ENCODE measurements around the gene PTPRT. TPM values are rescaled to one million over a fixed set of nuclear protein-coding genes. Genes with fewer than 3 reads are reported as not detected.

PTPRT gene
- total RNA-seq, 1 experiment from 2014 or later, result 0.13 TPM

GRCh38 chr20:42406826-42407225 lies 782.9 kb downstream of the PTPRT start:
- Histone ChIP-seq H4K5ac (ENCODE audit: insufficient read length, low read depth, low read length) (no peak overlapping the region), H3K79me2 (ENCODE audit: insufficient read depth, low read length) (no peaks in the 10 kb centered on the region), H2BK120ac (ENCODE audit: low read depth, low read length, poor library complexity, severe bottlenecking) (no peak overlapping the region), H2BK20ac (ENCODE audit: low read depth, low read length, poor library complexity, severe bottlenecking) (no peak overlapping the region), H3K18ac (ENCODE audit: insufficient read length, low read depth, low read length) (no peak overlapping the region), H4K20me1 (ENCODE audit: control insufficient read depth, insufficient read depth, insufficient read length) (no peaks in the 10 kb centered on the region), H2AFZ (ENCODE audit: low read length) (no peak overlapping the region), H3K27me3 (ENCODE audit: insufficient read depth, low read length) (no peaks in the 10 kb centered on the region), H2BK12ac (ENCODE audit: insufficient read length, low read depth, low read length) (no peak overlapping the region), H2AK5ac (ENCODE audit: insufficient read length, low read length) (no peak overlapping the region), H3K23me2 (ENCODE audit: insufficient read length, low read depth, low read length, poor library complexity, severe bottlenecking) (no peaks in the 10 kb centered on the region), H3K9ac (ENCODE audit: extremely low read depth, insufficient read length, low read length) (no peak overlapping the region), H4K8ac (replicated peaks; ENCODE audit: insufficient read length, low read depth, low read length) (no peak overlapping the region), H2BK15ac (ENCODE audit: low read depth, low read length) (no peak overlapping the region), H3T11ph (ENCODE audit: low read length) (no peak overlapping the region), H3K4me2 (ENCODE audit: insufficient read depth, insufficient read length, low read length) (no peak overlapping the region), H2BK5ac (ENCODE audit: insufficient read length, low read length) (no peak overlapping the region), H3K4me1 (ENCODE audit: insufficient read depth, low read length) (no peaks in the 10 kb centered on the region), H3K79me1 (ENCODE audit: insufficient read depth, low read depth, low read length, poor library complexity, severe bottlenecking) (no peaks in the 10 kb centered on the region), H4K91ac (ENCODE audit: insufficient read length, low read depth, low read length) (no peak overlapping the region), H3K4ac (ENCODE audit: low read depth, low read length) (no peak overlapping the region), H3K27ac (ENCODE audit: insufficient read length, low read depth, low read length) (no peak overlapping the region), H3K14ac (ENCODE audit: insufficient read depth, low read length) (no peak overlapping the region), H3K56ac (ENCODE audit: insufficient read length, low read depth, low read length) (no peak overlapping the region), H3K23ac (ENCODE audit: insufficient read length, low read depth, low read length) (no peak overlapping the region), H3K9me3 (ENCODE audit: control insufficient read depth, low read depth, low read length) (no peaks in the 10 kb centered on the region)
- no peaks in the 10 kb centered on the region for H3K27me3 Mint-ChIP-seq (ENCODE audit: low read depth)
- no CpG with 5 or more reads among the region's 2 CpGs for WGBS (ENCODE audit: extremely low coverage, insufficient read length, low lambda C conversion rate)
- no peak for DNase-seq
- no peak overlapping the region for H3K27ac Mint-ChIP-seq
- peaks cover 6 to 12% of the 10 kb centered on the region in 2 experiments for H3K4me1 Mint-ChIP-seq
- no peaks in the 10 kb centered on the region for H3K36me3 Mint-ChIP-seq (ENCODE audit: insufficient read depth in 1 of 3, low read depth in 3 of 3)
- H3K9me3 Mint-ChIP-seq, result no peaks in the 10 kb centered on the region
- no peak for TF ChIP-seq CTCF (conservative IDR thresholded peaks at IDR 0.05)
- no peak overlapping the region for H3K4me3 Mint-ChIP-seq
